ENCODE measurements around the gene PHKB. TPM values are rescaled to one million over a fixed set of nuclear protein-coding genes. Genes with fewer than 3 reads are reported as not detected.

PHKB gene
- polyA plus RNA-seq, 3 donors from 2014 or later = 27.8 to 42.7 (median 30.6) TPM

DNA sequence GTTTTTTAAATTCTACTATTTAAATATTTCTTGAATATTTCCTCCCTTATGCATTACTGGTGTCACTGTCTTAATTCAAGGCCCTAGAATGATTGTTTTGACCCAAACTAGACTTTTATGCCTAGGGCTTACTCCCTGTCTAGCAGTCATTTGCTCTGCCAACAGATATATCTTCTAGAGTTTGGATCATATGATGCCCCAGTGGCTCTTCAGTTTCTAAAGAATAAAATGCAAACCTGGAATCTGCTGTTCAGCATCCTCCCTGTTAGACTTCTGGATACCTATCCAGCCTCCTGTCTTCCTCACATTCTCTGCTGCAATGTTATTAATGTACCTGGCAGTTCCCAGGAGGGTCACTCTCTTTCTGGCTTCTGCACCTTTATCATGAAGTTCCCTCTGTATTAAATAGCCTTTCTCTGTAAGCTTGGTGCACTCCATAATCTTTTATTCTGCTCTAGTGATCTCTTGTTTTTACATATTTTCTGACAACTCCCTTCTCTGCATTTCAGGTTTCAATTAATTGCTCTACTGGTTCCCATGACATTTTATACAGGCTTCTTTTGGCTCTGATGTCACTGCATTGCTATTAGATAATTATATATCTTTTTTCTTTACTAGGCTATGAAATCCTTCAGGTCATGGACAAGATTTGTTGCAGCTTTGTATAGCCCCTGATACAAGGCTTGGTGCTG, 15.7 kb downstream of the PHKB start:
- no peak overlapping the region for H3K4me3 Mint-ChIP-seq
- no peak for DNase-seq
- peak overlapping the region in 1 of 6 donors; percentile 28 for H3K27ac Mint-ChIP-seq
- H3K36me3 Mint-ChIP-seq = peaks cover 0 to 10% (median 4%) of the 10 kb centered on the region in 3 donors
- no peaks in the 10 kb centered on the region for H3K27me3 Mint-ChIP-seq (ENCODE audit: low read depth in 3 of 3)
- H3K9me3 Mint-ChIP-seq = no peaks in the 10 kb centered on the region
- peaks cover 8 to 28% of the 10 kb centered on the region in 2 donors for H3K4me1 Mint-ChIP-seq

DNA sequence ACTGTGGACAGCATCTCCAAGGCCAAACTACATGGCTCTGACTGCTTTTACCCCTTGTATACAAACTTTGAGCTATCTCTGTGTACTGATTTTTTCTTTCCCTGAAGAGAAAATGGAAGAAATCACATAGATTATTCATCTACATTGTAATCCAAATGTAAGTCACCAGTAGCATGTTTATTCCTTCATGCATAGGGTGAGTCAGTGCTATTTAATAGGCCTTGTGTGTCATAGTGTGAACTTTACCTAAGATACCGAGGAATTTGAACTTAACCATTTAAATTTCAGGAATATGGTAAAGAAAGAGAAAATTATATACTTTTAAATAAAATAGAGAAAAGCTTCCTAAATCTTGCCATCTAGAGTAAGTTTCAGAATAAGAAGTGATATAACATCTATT, 16.5 kb downstream of the PHKB start:
- Mint-ChIP-seq H3K4me3 (no peak overlapping the region), H3K9me3 (no peaks in the 10 kb centered on the region), H3K4me1 (peaks cover 7 to 30% of the 10 kb centered on the region in 2 donors), H3K27me3 (ENCODE audit: low read depth in 3 of 3) (no peaks in the 10 kb centered on the region), H3K36me3 (peaks cover 0 to 10% (median 4%) of the 10 kb centered on the region in 3 donors), H3K27ac (no peak overlapping the region)
- DNase-seq = no peak

DNA sequence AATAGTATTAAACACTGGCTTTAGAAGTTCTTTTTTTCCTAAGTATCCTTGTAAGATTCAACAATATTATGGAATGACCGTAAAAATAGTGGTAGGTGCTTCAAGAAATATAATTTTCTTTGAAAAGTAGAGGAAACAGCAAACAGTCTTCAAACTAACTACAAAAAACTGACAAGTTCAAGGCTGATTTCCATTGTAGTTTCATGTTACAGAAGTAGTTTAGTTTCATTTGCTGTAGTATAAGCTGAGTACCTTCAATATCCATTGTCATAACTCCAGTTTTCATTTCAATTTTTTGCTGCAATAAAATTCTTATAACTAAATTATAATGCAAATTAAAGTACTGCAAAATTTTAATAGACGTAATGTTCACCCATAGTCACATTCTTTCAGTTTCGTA, 19.3 kb downstream of the PHKB start:
- H3K4me3 Mint-ChIP-seq = no peak overlapping the region
- no peaks in the 10 kb centered on the region for H3K9me3 Mint-ChIP-seq
- H3K27me3 Mint-ChIP-seq (ENCODE audit: low read depth in 3 of 3) = no peaks in the 10 kb centered on the region
- peaks cover 8 to 22% of the 10 kb centered on the region in 2 donors for H3K4me1 Mint-ChIP-seq
- H3K27ac Mint-ChIP-seq = no peak overlapping the region
- DNase-seq = no peak
- H3K36me3 Mint-ChIP-seq = peaks cover 0 to 16% (median 4%) of the 10 kb centered on the region in 3 donors

DNA sequence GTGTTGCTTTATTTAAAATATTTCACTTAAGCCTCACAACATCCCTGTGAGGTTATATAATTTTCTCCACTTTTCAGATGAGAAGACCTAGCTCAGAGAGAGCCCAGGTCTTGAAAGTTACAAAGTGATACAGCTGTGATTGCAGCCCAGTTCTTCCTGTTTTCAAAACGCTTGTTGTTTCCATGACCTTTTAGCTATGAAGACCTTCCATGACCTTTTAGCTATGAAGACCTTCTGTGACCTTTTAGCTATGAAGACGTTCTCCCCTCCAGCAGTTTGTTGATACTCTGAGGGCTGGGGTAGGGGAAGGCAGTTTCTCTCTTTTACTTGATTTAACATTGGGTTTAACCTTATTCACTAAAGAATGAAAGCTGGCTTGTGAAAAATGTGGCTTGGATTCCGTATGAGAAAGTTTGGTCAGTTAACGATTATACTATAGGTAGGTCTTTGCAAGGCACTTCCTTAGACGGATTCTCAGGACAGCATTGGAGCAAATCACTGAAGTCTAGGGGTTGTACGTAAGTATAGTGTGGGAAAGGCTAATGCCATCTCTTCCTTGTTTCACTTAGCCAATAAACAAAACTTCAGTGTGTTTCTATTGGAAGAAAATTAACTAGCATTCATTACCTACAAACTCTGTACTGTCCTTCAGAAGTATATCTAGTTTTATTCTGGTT, 20.7 kb downstream of the PHKB start:
- Mint-ChIP-seq H3K27ac (no peak overlapping the region), H3K4me3 (no peak overlapping the region), H3K27me3 (ENCODE audit: low read depth in 3 of 3) (no peaks in the 10 kb centered on the region), H3K4me1 (peaks cover 11 to 22% of the 10 kb centered on the region in 2 donors), H3K36me3 (peaks cover 8 to 27% (median 9%) of the 10 kb centered on the region in 3 donors), H3K9me3 (peaks cover 0 to 3% (median 0%) of the 10 kb centered on the region in 6 donors)
- DNase-seq = no peak

DNA sequence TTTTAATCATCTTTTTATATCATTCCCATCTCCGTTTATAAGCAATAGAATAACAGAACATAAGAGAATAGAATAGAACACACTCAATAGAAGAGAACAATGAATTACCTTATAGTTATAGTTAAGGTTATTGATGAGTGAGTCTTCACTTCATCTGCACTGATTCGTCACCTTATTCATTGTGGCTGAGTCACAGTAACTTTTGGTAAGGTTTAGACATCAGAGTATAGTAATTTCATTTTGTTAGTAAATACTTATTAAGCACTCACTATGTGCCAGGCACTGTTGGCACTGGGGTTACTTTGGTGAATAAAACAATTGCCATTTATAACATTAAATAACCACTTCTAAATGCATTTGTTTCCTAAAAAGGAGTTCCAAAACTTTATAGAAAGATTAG, 22.5 kb downstream of the PHKB start:
- Mint-ChIP-seq H3K36me3 (peaks cover 23 to 42% (median 23%) of the 10 kb centered on the region in 3 donors), H3K27me3 (ENCODE audit: low read depth in 3 of 3) (peaks cover 0 to 1% (median 0%) of the 10 kb centered on the region in 3 donors), H3K9me3 (peaks cover 0 to 15% (median 7%) of the 10 kb centered on the region in 6 donors), H3K4me3 (no peak overlapping the region), H3K27ac (no peak overlapping the region), H3K4me1 (peaks cover 11 to 22% of the 10 kb centered on the region in 2 donors)
- no peak for DNase-seq

DNA sequence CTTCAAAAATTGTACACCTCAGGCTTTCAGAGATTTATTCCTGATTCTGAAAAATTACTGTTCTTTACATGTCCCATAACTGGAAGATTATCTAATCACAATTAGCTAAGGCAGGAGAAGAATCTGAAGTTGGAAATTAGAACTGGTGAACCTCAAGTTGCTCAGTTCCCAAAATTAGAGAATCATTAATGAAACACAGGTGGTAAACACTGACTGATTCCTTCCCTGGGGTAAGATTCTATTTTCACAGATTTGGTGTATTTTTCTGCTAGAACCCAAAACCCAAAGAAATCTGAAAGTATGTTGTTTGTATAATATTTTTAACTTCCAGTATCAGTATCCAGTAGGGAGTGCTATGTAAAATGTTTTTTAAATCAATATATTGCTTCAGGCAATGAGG, 25.7 kb downstream of the PHKB start:
- H3K36me3 Mint-ChIP-seq = peaks cover 37 to 57% (median 45%) of the 10 kb centered on the region in 3 donors
- H3K27ac Mint-ChIP-seq = no peak overlapping the region

DNA sequence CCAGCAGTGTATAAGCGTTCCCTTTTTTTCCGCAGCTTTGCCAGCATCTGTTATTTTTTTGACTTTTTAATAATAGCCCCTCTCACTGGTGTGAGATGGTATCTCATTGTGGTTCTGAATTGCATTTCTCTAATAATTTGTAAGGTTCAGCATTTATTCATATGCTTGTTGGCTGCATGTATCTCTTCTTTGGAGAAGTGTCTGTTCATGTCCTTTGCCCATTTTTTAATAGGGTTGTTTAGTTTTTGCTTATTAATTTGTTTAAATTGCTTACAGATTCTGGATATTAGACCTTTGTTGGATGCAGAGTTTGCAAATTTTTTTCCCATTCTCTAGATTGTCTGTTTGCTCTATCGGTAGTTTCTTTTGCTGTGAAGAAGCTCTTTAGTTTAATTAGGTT, 26.9 kb downstream of the PHKB start:
- Mint-ChIP-seq H3K27ac (no peak overlapping the region), H3K27me3 (ENCODE audit: low read depth in 3 of 3) (peaks cover 0 to 1% (median 0%) of the 10 kb centered on the region in 3 donors), H3K4me3 (no peak overlapping the region), H3K36me3 (peaks cover 46 to 62% (median 55%) of the 10 kb centered on the region in 3 donors), H3K9me3 (peaks cover 18 to 57% (median 43%) of the 10 kb centered on the region in 6 donors), H3K4me1 (peaks cover 9 to 15% of the 10 kb centered on the region in 2 donors)
- DNase-seq = no peak

More for the DNA sequence above, 25.7 kb downstream of the PHKB start:
- peaks cover 2 to 7% of the 10 kb centered on the region in 2 donors for H3K4me1 Mint-ChIP-seq
- no peak overlapping the region for H3K4me3 Mint-ChIP-seq
- peaks cover 0 to 1% (median 0%) of the 10 kb centered on the region in 3 donors for H3K27me3 Mint-ChIP-seq (ENCODE audit: low read depth in 3 of 3)
- no peak for DNase-seq
- H3K9me3 Mint-ChIP-seq = peaks cover 18 to 45% (median 33%) of the 10 kb centered on the region in 6 donors

DNA sequence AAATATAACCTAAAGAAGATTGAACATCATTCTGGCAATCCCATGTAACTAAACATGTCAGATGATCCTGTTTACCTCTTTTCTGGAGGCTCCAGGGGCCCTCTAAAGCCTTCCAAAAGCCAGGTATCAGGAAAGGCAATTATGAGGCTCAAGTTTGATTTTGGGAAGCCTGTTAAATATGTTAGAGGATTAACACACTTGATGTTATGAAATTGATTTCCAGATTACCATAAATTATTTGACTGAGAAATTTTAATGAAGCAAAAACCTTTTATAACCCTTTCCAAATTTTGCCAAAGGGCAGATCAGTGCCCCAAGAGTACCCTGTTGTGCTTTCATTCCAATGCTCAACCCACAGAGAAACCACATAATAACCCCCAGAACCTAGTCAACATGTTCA, 29.3 kb downstream of the PHKB start:
- H3K36me3 Mint-ChIP-seq = peaks cover 46 to 56% (median 55%) of the 10 kb centered on the region in 3 donors
- peaks cover 18 to 57% (median 44%) of the 10 kb centered on the region in 6 donors for H3K9me3 Mint-ChIP-seq
- DNase-seq = no peak
- peaks cover 19 to 20% of the 10 kb centered on the region in 2 donors for H3K4me1 Mint-ChIP-seq
- H3K27ac Mint-ChIP-seq = no peak overlapping the region
- peaks cover 0 to 1% (median 0%) of the 10 kb centered on the region in 3 donors for H3K27me3 Mint-ChIP-seq (ENCODE audit: low read depth in 3 of 3)
- no peak overlapping the region for H3K4me3 Mint-ChIP-seq

DNA sequence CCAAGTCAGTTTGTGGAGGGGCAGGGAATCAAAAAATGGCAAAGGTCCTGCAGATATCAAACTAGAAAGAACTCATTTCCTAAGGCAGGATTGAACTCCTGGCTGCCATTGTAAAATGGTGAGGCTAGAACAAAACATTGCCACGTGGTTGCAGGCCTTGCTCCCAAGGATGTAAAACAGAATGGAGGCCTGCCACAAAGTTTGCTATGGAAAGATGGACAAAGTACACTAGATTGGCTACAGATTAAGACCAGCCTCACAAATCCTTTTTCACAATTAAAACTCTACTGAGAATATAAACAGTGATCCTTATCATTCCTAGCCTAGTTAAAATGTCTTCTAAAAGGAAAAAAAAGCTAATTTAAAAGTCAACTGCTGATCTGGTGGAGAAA, 30.9 kb downstream of the PHKB start:
- peaks cover 42 to 52% (median 47%) of the 10 kb centered on the region in 3 donors for H3K36me3 Mint-ChIP-seq
- no peak for DNase-seq
- no peak overlapping the region for H3K27ac Mint-ChIP-seq
- peaks cover 20 to 31% of the 10 kb centered on the region in 2 donors for H3K4me1 Mint-ChIP-seq
- no peak overlapping the region for H3K4me3 Mint-ChIP-seq
- H3K27me3 Mint-ChIP-seq (ENCODE audit: low read depth in 3 of 3) = peaks cover 0 to 1% (median 0%) of the 10 kb centered on the region in 3 donors
- peaks cover 18 to 57% (median 44%) of the 10 kb centered on the region in 6 donors for H3K9me3 Mint-ChIP-seq

DNA sequence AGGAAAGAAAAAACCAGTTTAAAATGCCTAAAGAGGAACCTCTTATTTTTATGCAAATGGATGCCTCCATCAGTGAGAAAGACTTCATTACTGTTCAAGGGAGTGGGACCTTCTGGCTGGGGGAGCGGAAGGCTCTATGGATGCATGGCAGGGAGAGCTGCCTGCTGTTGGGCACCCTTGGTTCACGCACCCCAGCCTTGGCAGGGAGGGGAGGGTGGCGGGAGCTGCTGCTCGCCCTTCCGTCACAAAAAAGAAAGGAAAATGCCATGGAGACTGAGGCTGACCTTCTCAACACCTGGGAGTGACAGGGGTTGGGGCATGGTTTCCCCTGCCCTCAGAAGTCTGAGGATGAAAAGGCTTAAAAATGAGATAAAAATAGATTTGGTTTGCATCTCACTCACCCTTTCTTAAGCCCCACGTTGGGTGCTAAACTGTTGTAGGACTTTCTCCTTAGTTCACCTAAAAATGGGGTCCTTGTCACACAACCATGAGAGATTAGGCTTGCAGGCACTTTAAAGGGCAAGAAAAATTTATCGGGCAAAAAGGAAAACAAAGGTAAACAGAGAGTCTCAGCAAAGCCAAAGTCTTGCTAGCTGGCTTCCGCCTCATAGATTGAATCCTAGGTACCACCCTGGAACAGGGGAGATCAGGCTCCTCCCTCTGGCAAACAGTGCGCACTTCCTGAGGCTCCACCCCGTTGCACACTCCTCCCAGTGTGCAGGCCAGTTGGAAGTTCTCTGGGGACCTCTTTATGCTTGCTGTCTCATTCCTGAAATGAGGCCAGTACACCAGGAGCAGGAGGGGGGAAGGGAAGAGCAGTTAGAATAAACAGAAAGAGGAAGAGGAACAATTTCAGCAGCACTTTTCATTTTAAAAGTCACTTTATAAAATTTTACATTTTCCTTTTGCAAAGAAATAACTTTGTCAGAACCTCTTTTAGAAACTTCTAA, 31.6 kb downstream of the PHKB start:
- H3K4me1 Mint-ChIP-seq = peaks cover 20 to 31% of the 10 kb centered on the region in 2 donors
- no peak for DNase-seq
- peaks cover 39 to 52% (median 48%) of the 10 kb centered on the region in 3 donors for H3K36me3 Mint-ChIP-seq
- peak overlapping the region in 2 of 5 donors; percentile 19 to 22 for H3K4me3 Mint-ChIP-seq
- peaks cover 18 to 54% (median 42%) of the 10 kb centered on the region in 6 donors for H3K9me3 Mint-ChIP-seq
- no peaks in the 10 kb centered on the region for H3K27me3 Mint-ChIP-seq (ENCODE audit: low read depth in 3 of 3)
- H3K27ac Mint-ChIP-seq = peak overlapping the region in 1 of 6 donors; percentile 69

DNA sequence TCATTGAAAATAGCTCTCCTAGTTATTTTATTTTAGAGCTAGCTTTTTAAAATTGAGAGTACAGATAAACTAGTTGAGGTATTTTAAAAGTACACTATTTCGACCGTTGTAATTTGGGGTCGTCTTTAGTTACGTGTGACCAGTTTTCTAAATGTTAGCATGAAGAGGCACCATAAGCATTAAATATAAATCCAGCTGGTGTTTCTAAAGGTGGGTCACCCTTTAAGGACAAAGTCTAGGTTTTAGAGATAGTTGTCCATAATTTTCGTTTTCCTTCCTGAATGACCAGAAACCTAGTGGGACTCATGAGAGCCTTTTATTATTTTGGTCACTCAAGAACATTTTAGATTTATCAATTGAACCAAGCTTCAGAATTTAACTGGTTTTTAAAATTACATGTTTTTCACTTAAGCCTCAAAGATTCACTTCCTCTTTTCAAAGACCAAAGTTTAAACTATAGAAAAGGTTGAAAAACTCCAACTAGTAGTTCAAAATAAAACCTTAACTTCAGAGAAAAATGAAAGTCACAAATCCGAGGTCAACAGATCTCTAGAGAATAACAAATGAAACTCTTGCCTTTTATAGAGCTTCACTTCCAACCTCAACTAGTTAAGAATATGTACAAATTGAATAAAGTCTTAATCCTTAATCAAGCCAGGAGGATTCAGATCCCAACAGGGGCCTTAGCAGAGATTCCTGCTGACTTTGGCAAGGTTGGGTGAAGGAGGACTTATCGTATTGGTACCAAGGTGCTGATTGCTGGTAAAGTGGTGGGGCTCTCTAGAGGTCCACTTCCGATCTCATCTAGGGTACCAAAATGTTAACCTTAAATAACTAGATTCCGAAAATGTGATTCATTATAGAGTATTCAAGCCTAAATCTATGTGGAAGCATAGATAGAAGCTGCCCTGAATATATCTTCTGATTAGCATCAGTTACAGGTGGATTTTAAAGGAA, 32.5 kb downstream of the PHKB start:
- H3K9me3 Mint-ChIP-seq = peaks cover 18 to 45% (median 38%) of the 10 kb centered on the region in 6 donors
- peaks cover 21 to 31% of the 10 kb centered on the region in 2 donors for H3K4me1 Mint-ChIP-seq
- H3K27me3 Mint-ChIP-seq (ENCODE audit: low read depth in 3 of 3) = peaks cover 0 to 2% (median 0%) of the 10 kb centered on the region in 3 donors
- no peak for DNase-seq
- peak overlapping the region in 1 of 6 donors; percentile 35 for H3K27ac Mint-ChIP-seq
- no peak overlapping the region for H3K4me3 Mint-ChIP-seq
- H3K36me3 Mint-ChIP-seq = peaks cover 35 to 50% (median 48%) of the 10 kb centered on the region in 3 donors

DNA sequence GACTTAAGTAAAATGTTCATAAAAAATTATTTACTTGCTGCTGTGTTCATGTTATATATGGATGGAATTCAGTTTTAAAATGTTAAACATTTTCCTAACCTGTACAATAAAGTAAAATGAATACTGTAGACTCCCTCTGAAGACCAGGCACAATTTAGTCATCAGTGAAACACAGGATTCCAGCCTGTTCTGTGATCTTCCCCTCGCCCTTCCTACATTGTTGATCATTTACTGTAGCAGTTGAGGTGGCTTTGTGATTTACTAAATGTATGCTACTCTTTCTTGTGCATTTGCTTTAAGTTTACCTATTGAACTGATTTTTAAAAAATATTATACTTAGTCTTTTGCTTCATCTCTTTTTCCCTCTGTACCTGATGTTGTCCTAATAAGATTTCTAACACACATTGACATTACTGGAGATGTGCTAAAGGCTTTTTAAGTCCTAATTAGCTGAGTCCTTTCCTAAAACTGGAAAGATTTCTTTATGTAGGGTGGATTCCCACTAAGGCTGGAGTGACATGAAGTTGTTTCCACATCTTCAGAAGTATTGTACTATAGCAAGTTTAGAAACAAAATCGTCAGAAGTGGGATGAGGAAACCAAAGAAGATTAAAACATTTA, 38.1 kb downstream of the PHKB start:
- H3K4me3 Mint-ChIP-seq = no peak overlapping the region
- peak overlapping the region in 1 of 6 donors; percentile 19 for H3K27ac Mint-ChIP-seq
- H3K4me1 Mint-ChIP-seq = peaks cover 6 to 16% of the 10 kb centered on the region in 2 donors
- peaks cover 0 to 6% (median 0%) of the 10 kb centered on the region in 6 donors for H3K9me3 Mint-ChIP-seq
- no peak for DNase-seq
- peaks cover 0 to 2% (median 0%) of the 10 kb centered on the region in 3 donors for H3K27me3 Mint-ChIP-seq (ENCODE audit: low read depth in 3 of 3)
- H3K36me3 Mint-ChIP-seq = peaks cover 35 to 53% (median 53%) of the 10 kb centered on the region in 3 donors
